Common myeloid progenitor, CD34-positive (primary cell): ENCODE data around the gene ARHGAP22.

Experiments
- CTCF ChIA-PET: fragments of 350-600 bp; sonication (Branson Sonifier 250); formaldehyde crosslinking; loops from one replicate; lab custom pipeline; 2021; ENCODE audit warnings: antibody characterized with exemption; lab: Charles Lee
- POLR2A ChIA-PET: fragments of 350-600 bp; sonication (Branson Sonifier 250); formaldehyde crosslinking; loops from one replicate; lab custom pipeline; 2021; ENCODE audit warnings: antibody characterized with exemption; lab: Charles Lee
- DNase-seq, 3 donors: peaks; one replicate each; pipeline versions ENCODE4 v3.0.0 to v3.0.0-alpha.2; 2013
- H3K27ac ChIP-seq, 2 experiments: 1 replicate in 1 of 2; 2 replicates in 1 of 2; pipeline ENCODE4 v1.7.0; 2013; ENCODE audit warnings: inconsistent platforms in 2 of 2, low read length in 2 of 2, mild to moderate bottlenecking in 2 of 2, low read depth in 1 of 2, moderate library complexity in 1 of 2; ENCODE audit not compliant: severe bottlenecking in 2 of 2, insufficient read depth in 1 of 2, poor library complexity in 1 of 2
- H3K27me3 ChIP-seq, 5 experiments: replicated peaks in 2 of 5; 1 replicate in 3 of 5; 2 replicates in 2 of 5; pipeline versions ENCODE4 v1.6.1 to v1.7.0; 2013; ENCODE audit warnings: low read length in 4 of 5, mild to moderate bottlenecking in 2 of 5, moderate library complexity in 2 of 5, inconsistent platforms in 1 of 5; ENCODE audit not compliant: insufficient read depth in 5 of 5, control insufficient read depth in 4 of 5
- H3K36me3 ChIP-seq, 4 experiments: 1 replicate in 2 of 4; 2 replicates in 2 of 4; pipeline versions ENCODE4 v1.6.1 to v1.7.0; 2013; ENCODE audit warnings: low read length in 3 of 4, control low read depth in 1 of 4, mild to moderate bottlenecking in 1 of 4; ENCODE audit not compliant: control insufficient read depth in 4 of 4, insufficient read depth in 4 of 4
- H3K4me1 ChIP-seq, 4 experiments: 1 replicate in 3 of 4; 2 replicates in 1 of 4; pipeline versions ENCODE4 v1.6.1 to v1.7.1; 2013; ENCODE audit warnings: low read length in 3 of 4, mild to moderate bottlenecking in 3 of 4, control low read depth in 1 of 4, inconsistent platforms in 1 of 4, moderate library complexity in 1 of 4; ENCODE audit not compliant: control insufficient read depth in 4 of 4, insufficient read depth in 4 of 4; ENCODE audit errors: control extremely low read depth in 1 of 4
- H3K4me3 ChIP-seq, 7 experiments: 1 replicate in 4 of 7; 2 replicates in 3 of 7; pipeline versions ENCODE4 v1.5.1 to v1.7.0; 2013; ENCODE audit warnings: mild to moderate bottlenecking in 7 of 7, low read length in 6 of 7, moderate library complexity in 6 of 7, inconsistent platforms in 2 of 7, low read depth in 2 of 7, control low read depth in 1 of 7; ENCODE audit not compliant: insufficient read depth in 4 of 7, control insufficient read depth in 1 of 7; ENCODE audit errors: extremely low read depth in 1 of 7
- H3K9me3 ChIP-seq, 5 experiments: 1 replicate in 4 of 5; 2 replicates in 1 of 5; pipeline versions ENCODE4 v1.6.1 to v1.7.1; 2013; ENCODE audit warnings: low read length in 4 of 5, mild to moderate bottlenecking in 2 of 5, inconsistent platforms in 1 of 5, low read depth in 1 of 5, moderate library complexity in 1 of 5; ENCODE audit not compliant: control insufficient read depth in 4 of 5, insufficient read depth in 2 of 5; ENCODE audit errors: control extremely low read depth in 1 of 5
- WGBS: methylation state at CpG from one replicate; pipeline ENCODE4 v1.1.5; 2013; ENCODE audit not compliant: insufficient coverage; 5-methylcytosine and 5-hydroxymethylcytosine counted together

ARHGAP22 gene

GRCh38 chr10:48399056-48399541, 205.8 kb downstream of the ARHGAP22 start:
- Histone ChIP-seq H3K36me3 (peaks cover 0 to 2% (median 0%) of the 10 kb centered on the region in 4 experiments), H3K4me1 (no peaks in the 10 kb centered on the region), H3K27me3 (no peaks in the 10 kb centered on the region), H3K4me3 (no peak overlapping the region), H3K9me3 (no peaks in the 10 kb centered on the region), H3K27ac (no peak overlapping the region)
- POLR2A ChIA-PET: interaction anchor here (0.6 kb wide), 1 partner anchor 59 kb away, joined by 4 read pairs; no protein-coding TSS in a partner anchor
- CTCF ChIA-PET: interaction anchor here (1.1 to 1.7 kb wide), 3 partner anchors 16 to 32 kb away, joined by 3 to 4 read pairs (median 3); no protein-coding TSS in a partner anchor
- WGBS: 94% methylated on average over 5 of the region's 5 CpGs
- DNase-seq: no peak

- DNase-seq: no peak
- Histone ChIP-seq H3K4me3 (no peak overlapping the region), H3K4me1 (no peaks in the 10 kb centered on the region), H3K27ac (no peak overlapping the region), H3K9me3 (no peaks in the 10 kb centered on the region), H3K27me3 (no peaks in the 10 kb centered on the region), H3K36me3 (peaks cover 0 to 2% (median 0%) of the 10 kb centered on the region in 4 experiments)
- CTCF ChIA-PET: interaction anchor here (1.7 kb wide), 1 partner anchor 26 kb away, joined by 4 read pairs; no protein-coding TSS in a partner anchor
- POLR2A ChIA-PET: no interaction called here
- WGBS: no CpG with 5 or more reads among the region's 4 CpGs
Measured at GRCh38 chr10:48398261-48398660, 206.6 kb downstream of the ARHGAP22 start.
